Erythroblast (primary cell): ENCODE measurements around the gene BCKDHB.

ENCODE experiments used
- DNase-seq, 2 experiments: peaks; one replicate each; lab custom pipeline; 2025; lab: John Stamatoyannopoulos, UW
- GATA1 ChIP-seq: IDR thresholded peaks from 2 replicates; pipeline ENCODE4 v1.6.1; 2011; ENCODE audit warnings: low read depth, mild to moderate bottlenecking, control low read depth, low read length, moderate library complexity
- POLR2A ChIP-seq: IDR thresholded peaks from 2 replicates; pipeline ENCODE4 v1.6.1; 2011; ENCODE audit warnings: mild to moderate bottlenecking, low read length

Gene BCKDHB

DNA sequence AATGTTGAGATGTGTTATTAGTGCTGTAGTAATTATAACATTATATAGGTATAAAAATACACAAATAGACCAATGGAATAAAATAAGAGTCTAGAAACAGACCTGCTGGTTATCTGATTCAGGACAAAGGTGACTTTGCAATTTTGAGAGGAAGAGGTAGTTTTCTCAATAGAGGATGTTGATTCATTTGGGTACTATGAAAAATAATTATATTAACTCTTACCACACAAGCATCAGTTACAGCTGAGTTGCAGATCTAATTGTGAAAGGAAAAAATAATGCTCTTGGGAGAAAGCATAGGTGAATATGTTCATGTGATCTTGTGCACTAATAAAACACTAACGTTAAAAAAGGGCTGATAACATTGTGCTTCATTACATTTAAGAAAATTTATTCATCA is 103.0 kb downstream of the BCKDHB start:
- DNase-seq: no peak
- TF ChIP-seq GATA1 (no peak), POLR2A (no peak)

- peak; percentile 10 to 14 for DNase-seq
- no peak for TF ChIP-seq POLR2A
Observed at GRCh38 chr6:80210618-80211017, 104.1 kb downstream of the BCKDHB start.

- no peak for TF ChIP-seq POLR2A
- no peak for TF ChIP-seq GATA1
- DNase-seq: no peak
Observed at GRCh38 chr6:80211286-80211685, 104.8 kb downstream of the BCKDHB start.

- peak; percentile 6 to 37 for DNase-seq
Observed at GRCh38 chr6:80211890-80212289, 105.4 kb downstream of the BCKDHB start.

GRCh38 chr6:80214436-80215022 is 108.1 kb downstream of the BCKDHB start:
- no peak for TF ChIP-seq POLR2A
- TF ChIP-seq GATA1: no peak
- DNase-seq: peak; percentile 54 to 57

GRCh38 chr6:80215063-80215462 is 108.6 kb downstream of the BCKDHB start:
- TF ChIP-seq POLR2A: no peak
- no peak for TF ChIP-seq GATA1
- DNase-seq: no peak

GRCh38 chr6:80217794-80218193 is 111.3 kb downstream of the BCKDHB start:
- TF ChIP-seq GATA1: no peak
- no peak for TF ChIP-seq POLR2A

DNA sequence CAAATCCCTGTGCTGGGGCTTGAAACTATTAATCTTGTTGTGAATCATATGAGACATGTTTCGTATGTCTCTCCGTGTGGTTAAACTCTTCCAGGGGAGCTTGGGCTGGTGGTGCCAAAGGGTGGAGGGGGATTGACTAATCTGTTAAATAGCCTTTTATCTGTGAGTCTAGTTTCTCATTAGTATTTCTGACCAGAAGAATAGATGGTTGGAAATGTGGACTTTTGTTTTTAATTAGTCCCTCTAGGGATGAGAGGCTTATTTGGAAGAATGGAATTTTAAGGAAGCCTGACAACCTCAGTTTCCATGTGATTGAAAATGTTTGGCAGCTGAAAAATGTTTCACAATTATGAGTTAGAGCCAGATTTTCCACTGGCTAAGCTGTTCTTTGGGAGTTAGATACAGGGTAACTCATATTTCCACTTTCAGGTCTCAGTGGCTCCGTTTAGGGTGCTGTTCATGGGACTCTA is 117.3 kb downstream of the BCKDHB start:
- TF ChIP-seq POLR2A: no peak
- no peak for TF ChIP-seq GATA1
- DNase-seq: no peak

More at GRCh38 chr6:80217794-80218193, 111.3 kb downstream of the BCKDHB start:
- no peak for DNase-seq

DNA sequence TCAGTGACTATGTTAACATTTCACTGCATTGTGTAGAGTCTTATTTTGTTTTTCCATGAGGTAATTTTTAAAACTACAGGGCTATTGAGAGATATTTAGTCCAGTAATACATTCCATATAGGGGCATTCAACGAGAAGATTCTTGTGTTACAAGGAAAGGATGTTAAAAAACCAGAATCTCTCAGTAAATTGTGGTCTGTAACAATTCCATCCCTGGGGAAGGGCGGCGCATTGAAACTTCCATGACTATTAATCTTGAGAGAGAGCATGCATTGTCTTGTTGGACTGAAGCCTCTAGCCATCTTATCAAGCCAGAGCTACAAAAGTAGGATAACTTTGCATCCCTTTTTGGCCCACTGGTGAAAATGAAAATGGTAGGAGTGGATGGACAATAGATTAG is 119.7 kb downstream of the BCKDHB start:
- no peak for DNase-seq
- TF ChIP-seq POLR2A: no peak
- TF ChIP-seq GATA1: no peak

DNA sequence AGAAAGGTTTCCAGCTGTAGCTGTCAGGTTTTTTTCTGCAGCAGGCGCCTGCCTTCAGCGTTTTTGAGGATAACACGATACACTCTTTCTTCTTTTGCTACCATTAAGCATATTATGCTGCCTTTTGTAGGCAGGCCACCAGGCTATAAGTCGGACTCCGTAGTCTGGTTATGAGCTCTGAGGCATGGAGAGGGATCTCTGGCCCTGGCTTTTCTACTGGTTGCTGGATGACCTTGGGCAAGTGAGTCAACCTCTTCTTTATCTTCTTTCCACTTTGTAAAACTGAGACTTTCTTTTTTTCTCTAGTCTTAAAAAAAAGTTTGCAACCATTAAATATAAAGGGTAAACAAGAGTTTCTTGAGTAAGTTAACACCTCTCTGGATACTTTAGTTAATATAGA is 120.2 kb downstream of the BCKDHB start:
- no peak for TF ChIP-seq GATA1
- no peak for TF ChIP-seq POLR2A
- DNase-seq: no peak

GRCh38 chr6:80227545-80228105 is 121.2 kb downstream of the BCKDHB start:
- DNase-seq: no peak
- TF ChIP-seq GATA1 (no peak), POLR2A (no peak)

DNA sequence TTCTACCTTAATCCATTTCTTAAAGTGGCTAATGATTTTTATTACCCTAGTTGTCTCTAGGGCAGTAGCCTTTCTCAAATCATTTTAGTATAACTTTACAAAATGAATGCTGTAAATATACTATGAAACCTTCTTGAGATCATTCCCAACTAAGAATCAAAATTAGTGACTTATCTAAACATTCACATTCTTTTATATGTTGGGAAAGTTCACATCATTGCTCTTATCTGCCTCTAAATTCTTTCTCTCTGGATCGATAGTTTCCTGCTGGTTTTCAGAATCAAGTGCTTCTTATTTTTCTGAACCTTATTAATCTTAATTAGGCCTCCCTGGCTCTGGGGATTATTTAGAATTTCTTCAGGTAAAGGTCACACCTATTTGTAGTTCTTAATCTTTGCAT is 126.8 kb downstream of the BCKDHB start:
- no peak for TF ChIP-seq GATA1
- TF ChIP-seq POLR2A: no peak
- DNase-seq: no peak

DNA sequence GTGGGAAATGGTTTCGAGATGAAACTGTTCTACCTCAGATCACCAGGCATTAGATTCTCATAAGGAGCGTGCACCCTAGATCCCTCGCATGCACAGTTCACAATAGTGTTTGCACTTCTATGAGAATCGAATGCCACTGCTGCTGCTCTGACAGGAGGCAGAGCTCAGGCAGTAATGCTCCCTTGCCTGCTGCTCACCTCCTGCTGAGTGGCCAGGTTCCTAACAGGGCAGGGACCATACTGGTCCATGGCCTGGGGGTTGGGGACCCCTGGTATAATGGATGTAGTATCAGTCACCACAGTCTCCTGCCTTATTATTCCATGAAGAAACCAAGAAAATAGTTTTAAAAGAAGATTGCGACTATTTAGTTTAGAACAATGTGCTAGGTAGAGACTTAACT is 127.5 kb downstream of the BCKDHB start:
- DNase-seq: no peak
- TF ChIP-seq POLR2A (no peak), GATA1 (no peak)

DNA sequence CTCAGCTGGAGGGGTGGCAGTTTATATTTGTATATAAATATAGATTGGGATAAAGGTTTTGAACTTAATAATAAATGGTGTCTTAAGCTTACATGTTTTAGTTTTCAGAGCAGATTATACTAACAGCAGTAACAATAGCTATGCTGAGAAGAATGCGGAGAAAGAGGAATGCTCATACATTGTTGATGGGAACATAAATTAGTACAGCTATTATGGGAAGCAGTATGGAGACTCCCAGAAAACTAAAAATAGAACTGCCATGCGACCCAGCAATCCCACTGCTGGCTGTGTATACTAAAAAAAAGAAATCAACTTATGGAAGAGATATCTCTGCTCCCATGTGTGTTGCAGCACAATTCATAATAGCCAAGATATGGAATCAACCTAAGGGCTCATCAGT is 127.9 kb downstream of the BCKDHB start:
- no peak for TF ChIP-seq POLR2A
- TF ChIP-seq GATA1: no peak
- no peak for DNase-seq

GRCh38 chr6:80234908-80235307 is 128.4 kb downstream of the BCKDHB start:
- no peak for DNase-seq
- TF ChIP-seq GATA1 (no peak), POLR2A (no peak)
